NCI-H460 (cell line): ENCODE results near the gene TRIOBP. TPM values are rescaled to one million over a fixed set of nuclear protein-coding genes. Genes with fewer than 3 reads are reported as not detected.
"Not testable (repeated sequence)": the region's sequence is repeated elsewhere in the genome, so short reads cannot be mapped to it uniquely, and the experiment has no call there.

Source experiments
- DNase-seq: peaks from one replicate; pipeline ENCODE4 v3.0.0-alpha.2; 2016; ENCODE audit warnings: low read depth; ENCODE audit errors: extremely low read depth
- total RNA-seq: library from RNA; depleted of rRNA; stranded (reverse); fragments of >200 nt; shearing (Covaris generic); gene quantifications from 2 replicates; pipeline ENCODE4 v1.2.3, GENCODE V29; 2014

Gene TRIOBP
- total RNA-seq, 1 experiment from 2014 or later: 17.9 TPM

DNA sequence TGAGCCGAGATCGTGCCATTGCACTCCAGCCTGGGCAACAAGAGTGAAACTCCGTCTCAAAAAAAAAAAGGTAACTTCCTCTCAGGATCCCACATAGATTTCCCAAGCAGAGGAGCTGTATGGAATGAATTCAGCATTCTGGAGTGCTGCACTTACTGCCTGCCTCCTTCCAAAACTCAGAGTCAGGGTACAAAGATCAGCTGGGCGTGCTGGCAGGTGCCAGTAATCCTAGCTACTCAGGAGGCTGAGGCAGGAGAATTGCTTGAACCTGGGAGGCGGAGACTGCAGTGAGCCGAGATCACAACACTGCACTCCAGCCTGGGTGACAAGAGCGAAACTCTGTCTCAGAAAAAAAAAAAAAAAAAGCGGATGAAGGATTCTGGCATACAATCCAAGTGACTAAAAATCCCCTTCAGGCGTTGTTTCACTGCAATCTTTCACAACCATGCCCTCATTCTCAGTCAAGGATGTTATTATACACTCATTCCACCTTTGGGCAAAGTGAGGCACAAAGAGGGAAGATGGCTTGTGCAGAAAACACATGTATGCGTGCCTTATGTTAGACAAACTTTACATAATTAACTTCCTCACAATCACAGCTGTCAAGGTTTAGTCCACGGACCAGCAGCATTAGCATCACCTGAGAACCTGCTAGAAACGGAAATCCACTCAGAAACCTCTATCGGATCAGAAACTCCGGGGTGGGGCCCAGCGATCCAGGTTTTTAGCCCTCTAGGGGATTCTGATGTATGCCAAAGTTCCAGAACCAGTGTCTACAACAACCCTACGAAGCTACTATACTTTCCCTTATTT is 11.8 kb upstream of the TRIOBP start:
- no peak for DNase-seq

DNA sequence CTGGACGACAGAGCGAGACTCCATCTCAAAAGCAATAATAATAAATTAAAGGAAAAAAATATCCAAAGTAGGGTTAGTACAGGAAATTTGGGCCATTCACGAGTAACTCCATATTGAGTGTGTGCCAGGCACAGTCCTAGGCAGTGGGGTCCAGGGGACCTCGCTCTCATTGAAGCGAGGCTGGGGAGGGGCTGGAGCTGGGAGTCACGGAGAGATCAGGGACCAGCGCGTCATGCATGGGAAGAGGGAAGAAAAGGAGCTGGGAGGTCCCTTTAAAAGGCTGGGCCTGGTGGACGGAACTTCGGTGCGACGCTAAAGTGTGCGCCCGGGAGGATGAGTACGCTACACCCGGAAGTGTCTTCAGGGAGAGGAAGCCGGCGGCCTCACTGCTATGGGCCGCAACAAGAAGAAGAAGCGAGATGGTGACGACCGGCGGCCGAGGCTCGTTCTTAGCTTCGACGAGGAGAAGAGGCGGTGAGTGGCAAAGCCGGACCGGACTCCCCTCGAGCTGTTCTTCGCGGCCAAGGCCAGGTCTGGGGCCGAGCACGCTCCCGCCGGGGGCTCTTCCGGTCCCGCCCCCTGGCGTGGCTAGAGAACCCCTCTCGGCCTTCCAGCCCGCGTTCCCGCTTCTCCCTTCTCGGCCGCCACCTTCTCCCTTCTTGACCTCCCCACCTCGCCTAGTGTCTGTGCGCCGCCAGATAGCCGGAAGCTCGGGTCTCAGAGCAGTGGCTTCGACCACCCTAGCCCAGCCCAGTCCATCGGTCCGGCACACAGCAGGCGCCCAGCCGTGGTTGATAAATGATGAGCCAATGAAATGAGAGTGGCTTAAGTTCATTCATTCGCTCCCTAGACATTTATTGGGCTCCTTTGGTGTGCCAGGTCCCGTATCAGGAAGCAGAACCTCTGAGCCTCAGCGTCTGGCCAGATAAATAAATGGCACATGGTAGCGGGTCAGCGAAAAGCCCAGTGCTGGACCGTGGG is 10.6 kb upstream of the TRIOBP start, which contains the start of gene NOL12:
TSS of gene NOL12 (plus strand) at position 342 of the 981 bp plus-strand sequence. CDS start at position 392, 50 bp downstream.
- DNase-seq: peak; percentile 78

DNA sequence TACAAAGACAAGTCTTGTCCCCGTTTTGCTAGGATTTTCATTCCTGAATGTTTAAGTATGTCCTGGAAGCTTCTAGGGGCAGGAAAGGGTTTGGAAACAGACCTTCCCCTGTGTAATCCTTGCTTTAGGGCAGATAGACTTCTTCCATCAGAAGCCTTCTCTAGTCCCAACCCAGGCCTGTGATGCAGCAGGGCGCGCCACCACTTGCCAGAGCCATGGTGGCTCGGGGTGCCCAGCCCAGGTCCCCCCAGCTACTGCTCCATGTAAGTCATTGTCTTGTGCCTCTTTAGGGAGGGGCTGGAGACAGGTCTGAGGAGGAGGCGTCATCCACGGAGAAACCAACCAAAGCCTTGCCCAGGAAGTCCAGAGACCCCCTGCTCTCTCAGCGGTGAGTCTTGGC is 6.4 kb upstream of the TRIOBP start:
- no peak for DNase-seq

DNA sequence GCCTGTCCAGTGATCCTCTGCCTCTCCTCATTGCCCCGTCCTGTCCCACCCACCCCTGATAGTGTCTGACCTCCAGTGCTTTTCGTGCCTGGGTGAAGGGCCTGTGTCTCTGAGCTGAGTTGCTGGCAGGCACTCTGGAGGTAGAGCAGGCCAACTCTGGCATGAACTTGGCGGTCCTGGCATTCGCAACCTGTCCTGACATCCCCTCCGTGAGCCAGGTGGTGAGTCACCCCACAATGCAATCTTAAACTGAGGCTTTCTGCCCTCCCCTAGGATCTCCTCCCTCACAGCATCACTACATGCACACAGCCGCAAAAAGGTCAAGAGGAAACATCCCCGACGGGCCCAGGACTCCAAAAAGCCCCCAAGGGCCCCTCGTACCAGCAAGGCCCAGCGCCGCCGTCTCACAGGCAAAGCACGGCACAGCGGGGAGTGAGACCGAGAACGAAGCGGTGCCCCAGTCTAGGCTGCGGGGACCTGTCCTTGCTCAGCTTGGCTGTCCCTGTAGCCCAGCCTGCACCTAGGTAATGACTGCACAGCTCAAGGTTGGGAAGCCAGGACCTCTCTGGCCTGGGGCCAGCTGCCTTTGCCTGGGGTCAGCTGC is 5.8 kb upstream of the TRIOBP start:
- no peak for DNase-seq

DNA sequence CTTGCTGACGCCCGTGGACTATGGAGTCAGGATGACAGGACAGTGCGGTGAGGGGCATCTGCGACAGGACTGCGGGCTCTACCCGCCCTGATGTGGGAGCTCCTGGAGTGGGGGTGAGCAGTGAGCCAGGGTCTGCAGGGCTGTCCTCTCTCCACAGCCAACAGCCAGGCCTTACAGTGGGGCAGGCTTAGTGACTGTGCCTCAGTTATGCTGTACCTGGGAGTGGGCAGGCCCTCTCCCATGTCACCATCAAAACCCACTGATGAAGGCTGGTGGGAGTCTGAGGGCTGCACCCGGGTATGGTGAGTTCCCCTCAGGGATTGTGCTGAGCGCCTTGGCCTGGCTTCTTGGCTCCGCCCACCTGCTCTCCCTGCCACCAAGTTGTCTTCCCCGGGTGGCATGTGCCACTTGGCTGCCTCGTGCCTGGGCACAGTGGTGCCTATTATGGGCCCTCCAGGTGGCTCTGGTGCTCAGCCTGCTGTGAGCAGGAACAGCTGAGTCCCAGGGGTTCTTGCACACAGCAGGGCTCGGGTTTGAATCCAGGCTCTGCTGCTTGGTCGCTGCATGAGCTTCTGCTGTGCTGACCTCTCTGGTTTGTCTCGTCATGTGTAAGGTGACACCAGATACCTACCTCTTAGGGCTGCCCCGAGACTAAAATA is 4.1 kb upstream of the TRIOBP start:
- no peak for DNase-seq

DNA sequence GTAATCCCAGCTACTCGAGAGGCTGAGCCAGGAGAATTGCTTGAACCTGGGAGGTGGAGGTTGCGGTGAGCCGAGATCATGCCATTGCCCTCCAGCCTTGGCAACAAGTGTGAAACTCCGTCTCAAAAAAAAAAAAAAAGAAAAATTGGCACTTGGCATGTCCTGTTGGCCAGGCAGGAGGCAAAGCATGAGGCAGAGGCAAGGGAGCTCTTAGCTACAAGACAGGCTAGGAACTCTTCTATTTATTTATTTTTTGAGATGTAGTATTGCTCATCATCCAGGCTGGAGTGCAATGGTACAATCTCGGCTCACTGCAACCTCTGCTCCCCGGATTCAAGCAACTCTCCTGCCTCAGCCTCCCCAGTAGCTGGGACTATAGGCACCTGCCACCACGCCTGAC is 2.7 kb upstream of the TRIOBP start:
- not testable (repeated sequence) for DNase-seq

DNA sequence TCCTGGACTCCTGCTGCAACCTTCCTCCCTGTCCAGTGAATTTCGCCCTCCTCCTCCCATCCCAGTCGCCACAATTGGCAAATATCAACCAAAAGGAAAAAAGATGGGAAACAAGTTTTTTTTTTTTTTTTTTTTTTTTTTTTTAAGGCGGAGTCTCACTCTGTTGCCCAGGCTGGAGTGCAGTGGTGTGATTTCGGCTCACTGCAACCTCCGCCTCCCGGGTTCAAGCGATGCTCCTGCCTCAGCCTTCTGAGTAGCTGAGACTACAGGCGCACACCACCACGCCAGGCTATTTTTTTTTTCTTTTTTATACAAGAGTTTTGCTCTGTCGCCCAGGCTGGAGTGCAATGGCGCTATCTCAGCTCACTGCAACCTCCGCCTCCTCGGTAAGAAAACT is 590 bp upstream of the TRIOBP start:
- DNase-seq: not testable (repeated sequence)

DNA sequence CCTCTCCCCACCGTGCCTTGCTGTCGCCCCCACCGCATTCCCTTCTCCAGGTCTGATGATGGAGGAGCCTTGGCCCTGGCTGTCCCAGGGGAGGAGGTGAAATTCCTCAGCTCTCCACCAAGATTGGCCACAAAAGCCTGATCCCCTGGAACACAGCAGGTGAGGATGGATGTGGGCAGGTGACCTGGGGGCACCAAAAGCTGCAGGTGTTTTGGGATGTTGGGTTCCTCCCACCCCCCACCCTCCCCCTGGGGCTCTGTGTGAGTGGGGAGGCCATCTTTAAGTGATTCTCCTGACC is 639 bp downstream of the TRIOBP start:
- no peak for DNase-seq

DNA sequence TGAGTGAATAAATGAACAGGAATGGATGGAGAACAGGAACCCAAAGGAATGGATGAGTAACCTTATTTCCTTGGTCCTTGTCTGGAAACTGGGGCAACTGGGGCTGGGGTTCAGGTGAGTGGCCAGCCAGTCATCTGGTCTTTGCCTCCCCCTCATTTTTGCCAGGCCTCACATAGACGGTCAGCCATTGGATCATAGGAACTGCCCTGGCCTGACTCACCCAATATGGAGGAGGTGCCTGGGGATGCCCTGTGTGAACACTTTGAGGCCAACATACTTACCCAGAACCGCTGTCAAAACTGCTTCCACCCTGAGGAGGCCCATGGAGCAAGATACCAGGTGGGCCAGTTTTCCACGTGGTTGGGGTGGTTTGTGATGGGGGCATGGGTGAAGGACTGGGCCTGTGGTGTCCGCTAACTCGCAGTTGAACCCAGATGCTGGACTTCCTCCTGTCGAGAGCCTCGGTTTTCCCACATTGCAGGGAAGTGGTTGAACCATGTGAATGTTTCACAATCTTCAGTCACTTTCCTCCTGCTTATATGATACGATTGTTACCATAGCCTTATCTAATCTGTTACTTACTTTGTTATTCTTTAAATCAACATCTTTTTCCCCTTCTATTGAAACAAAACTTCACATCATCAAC is 4.4 kb downstream of the TRIOBP start:
- no peak for DNase-seq

DNA sequence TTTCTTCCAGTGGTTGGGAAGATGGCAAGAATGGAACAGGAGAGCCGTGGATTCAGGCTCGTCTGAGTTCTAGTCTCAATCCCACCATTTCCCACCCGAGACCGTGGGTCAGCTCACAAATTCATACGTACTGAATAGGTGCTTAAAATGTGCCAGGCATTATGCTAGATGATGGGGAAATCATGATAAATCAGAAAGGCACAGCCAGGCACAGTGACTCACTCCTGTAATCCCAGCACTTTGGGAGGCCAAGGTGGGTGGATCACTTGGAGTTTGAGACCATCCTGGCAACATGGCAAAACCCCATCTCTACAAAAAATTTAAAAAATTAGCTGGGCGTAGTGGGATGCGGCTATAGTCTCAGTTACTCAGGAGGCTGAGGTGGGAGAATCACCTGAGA is 7.1 kb downstream of the TRIOBP start:
- no peak for DNase-seq

DNA sequence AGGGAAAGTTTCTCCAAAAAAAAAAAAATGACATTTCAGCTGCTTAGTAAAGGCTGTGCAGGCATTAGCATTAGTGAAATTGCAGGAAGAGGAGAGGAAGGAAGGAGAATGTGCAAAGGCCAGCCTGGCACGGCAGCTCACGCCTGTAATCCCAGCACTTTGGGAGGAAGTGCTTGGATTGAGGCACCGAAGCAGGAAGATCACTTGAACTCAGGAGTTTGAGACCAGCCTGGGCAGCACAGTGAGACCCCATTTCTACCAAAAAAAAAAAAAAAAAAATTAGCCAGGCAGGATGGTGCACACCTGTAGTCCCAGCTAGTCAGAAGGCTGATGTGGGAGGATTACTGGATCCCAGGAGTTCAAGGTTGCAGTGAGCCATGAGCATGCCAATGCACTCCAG is 7.8 kb downstream of the TRIOBP start:
- no peak for DNase-seq

DNA sequence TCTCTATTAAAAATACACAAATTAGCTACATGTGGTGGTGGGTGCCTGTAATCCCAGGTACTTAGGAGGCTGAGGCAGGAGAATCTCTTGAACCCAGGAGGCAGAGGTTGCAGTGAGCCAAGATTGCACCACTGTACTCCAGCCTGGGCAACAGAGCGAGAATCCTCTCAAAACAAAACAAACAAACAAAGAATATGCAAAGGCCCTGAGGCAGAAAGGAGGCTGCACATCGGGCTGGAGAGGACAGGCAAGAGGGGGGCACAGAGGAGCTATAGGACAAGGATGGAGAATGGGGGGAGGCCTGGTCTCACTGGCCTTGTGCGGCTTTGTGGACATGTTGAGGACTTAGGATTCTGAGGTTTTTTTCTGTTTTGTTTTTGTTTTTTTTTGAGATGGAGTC is 8.4 kb downstream of the TRIOBP start:
- no peak for DNase-seq

DNA sequence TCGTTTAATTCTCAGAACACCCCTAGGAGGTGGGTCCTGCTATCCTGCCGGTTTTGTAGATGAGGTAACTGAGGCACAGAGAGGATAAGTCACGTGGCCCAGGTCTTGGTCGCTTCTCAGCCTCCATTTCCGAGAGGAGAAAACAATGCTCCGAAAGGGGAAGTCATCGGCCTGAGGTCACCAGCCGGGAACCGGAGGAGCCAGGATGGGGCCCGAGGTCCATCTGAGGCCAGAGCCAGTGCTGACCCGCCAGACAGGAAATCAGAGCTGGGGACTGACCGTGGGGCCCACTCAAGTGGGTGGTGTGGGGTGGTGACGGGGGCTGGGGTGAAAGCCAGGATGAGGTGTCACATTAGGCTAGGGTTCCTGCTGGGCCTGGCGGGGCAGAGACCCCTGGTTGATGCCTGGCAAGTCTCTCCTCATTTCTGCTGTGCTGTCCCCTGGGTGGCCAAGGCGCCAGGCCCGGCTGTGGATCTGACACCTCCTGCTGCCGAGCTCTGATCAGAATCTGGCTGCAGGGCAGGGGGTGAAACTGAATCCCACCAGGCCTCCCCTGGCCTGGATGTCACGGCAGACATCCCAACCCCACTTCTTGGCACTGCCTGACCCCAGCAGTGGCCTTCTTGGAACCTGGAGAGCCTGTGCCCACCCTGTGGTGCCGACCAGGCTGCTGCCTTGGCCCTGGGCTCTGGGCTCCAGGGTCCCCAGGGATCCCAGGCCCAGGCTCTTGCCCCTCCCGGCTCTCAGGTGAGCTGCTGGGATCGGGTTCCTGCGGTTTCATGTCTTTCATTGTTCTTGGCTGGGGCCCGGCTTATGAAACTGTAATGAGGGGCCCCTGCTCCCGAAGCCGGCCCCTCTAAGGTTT is 12.0 kb downstream of the TRIOBP start:
- DNase-seq: no peak

DNA sequence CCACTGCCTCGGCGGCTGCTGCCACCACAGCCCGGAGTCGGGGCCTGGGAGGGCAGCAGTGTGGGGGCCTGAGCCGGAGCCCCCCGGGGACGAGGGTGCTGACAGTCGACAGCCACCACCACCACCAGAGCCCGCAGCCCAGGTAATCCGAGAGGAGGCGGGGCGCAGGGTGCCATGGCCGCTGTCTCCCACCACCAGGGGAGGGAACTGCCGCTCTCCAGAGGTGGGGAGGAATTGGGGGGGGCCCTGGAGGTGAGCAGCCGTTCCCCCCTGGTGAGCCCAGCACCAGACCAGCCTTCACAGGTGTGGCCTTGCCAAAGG is 12.6 kb downstream of the TRIOBP start:
- DNase-seq: no peak

DNA sequence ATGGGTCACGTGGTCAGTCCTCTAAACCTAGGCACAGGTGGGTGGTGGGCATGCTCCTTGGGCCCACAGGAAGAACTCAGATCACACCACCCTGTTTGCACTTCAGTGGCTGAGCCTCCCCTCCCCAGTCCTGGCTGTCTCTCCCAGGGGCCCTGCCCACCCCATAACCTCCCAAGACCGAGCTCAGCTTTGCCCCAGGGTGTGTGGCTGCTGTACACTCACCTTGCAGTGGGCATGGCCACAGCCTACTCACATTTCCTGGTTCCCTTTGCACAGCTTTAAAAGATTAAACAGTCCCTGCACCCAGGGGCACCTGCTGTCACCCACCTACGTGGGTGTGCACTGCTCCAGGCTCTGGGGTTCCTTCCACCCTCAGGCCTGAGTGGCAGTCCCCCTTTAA is 13.8 kb downstream of the TRIOBP start:
- DNase-seq: no peak

DNA sequence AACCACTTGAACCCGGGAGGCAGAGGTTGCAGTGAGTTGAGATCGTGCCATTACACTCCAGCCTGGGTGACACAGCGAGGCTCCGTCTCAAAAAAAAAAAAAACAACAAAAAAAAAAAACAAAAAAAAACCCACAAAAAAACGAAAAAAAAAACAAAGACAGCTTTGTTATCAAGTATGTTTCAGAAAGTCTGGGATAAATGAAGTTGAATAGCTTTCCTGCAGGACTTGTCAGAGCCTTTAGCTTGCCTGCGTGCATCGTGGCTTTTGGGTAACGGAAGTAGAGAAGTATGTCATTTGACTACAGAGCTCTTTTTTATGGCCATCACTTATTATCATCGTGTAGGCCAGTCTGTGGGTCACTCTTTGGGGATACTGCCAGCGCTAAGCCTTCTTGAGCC is 14.6 kb downstream of the TRIOBP start:
- DNase-seq: no peak

DNA sequence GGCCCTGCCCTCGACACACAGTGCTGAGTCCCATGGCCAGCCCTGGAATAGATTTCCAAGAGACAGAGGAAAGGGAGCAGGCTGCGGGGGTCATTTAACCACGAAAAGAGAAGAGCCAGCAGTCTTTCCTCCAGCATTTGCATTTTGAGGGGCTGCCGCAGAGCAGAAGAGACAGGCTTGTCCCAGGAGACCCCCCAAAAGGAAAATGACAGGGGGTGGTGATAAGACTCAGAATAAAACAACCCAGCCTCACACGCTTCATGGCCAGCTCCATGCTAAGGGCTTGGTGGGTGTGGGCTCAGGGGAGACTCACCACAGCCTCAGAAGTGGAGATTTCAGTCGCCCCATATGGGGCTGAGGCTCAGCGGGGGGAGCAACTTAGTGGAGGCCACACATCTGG is 16.9 kb downstream of the TRIOBP start:
- DNase-seq: no peak

DNA sequence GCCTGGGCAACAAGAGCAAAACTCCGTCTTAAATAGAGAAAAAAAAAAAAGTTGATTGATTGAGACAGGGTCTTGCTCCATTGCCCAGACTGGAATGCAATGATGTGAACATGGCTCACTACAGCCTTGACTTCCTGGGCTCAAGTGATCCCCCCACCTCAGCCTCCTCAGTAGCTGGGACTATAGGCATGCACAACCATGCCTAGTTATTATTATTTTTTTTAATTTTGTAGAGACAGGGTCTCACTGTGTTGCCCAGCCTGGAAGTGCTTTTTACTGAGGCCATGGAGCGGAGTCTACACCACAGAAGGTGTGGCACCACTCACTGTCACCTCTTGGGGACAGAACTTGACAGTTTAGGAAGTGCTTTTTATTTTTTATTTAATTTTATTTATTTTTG is 17.8 kb downstream of the TRIOBP start:
- DNase-seq: no peak

DNA sequence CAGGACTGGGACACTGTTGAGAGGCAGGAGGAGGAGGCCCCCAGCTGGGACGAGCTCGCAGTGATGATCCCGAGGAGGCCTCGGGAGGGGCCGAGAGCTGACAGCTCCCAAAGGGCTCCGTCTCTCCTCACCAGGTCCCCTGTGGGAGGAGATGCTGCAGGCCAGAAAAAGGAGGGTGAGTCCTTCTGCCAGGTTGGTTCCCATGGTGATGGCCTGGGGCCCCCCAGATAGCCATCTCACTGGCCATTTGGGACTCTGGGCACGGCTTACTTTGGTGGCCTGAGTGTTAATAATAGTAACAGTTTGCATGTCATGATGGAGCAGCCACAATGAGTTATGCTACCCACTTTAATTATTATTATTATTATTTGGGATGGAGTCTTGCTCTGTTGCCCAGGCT is 18.9 kb downstream of the TRIOBP start:
- no peak for DNase-seq

DNA sequence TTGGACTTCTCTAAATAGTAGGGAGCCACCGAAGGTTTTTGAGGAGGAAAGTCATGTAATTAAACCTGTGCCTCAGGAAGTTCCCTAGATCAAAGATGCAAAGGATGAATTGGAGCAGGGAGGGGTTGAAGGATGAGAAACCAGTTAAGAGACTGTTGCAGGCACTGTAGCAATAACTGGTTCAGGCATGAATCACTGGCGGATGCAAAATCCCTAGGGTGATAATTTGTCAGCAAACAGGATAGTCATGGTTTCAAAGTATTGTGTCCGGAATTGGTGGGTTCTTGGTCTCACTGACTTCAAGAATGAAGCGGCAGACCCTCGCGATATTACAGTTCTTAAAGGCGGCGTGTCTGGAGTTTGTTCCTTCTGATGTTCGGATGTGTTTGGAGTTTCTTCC is 19.9 kb downstream of the TRIOBP start:
- DNase-seq: no peak
